GM23338 (cell line): Measurements from ENCODE around the gene ZBTB5.

Source experiments
- CREB1 ChIP-seq: fragments of 250-450 bp; sonication (Bioruptor Pico); IDR thresholded peaks from 2 replicates; pipeline ENCODE4 v1.5.0; 2020; ENCODE audit warnings: low read depth, mild to moderate bottlenecking, moderate library complexity
- EZH2 ChIP-seq: fragments of 200-600 bp; sonication (generic); IDR thresholded peaks from one replicate; pipeline ENCODE4 v1.8.0; 2017; ENCODE audit warnings: antibody characterized with exemption, mild to moderate bottlenecking, low read depth; ENCODE audit not compliant: unreplicated experiment
- EZH2phosphoT487 ChIP-seq: fragments of 200-600 bp; sonication (generic); IDR thresholded peaks from one replicate; pipeline ENCODE4 v1.8.1; 2018; ENCODE audit warnings: antibody characterized with exemption; ENCODE audit not compliant: unreplicated experiment
- JUNB ChIP-seq: IDR thresholded peaks from one replicate; pipeline ENCODE4 v1.6.1; 2016; ENCODE audit warnings: antibody characterized with exemption; ENCODE audit not compliant: unreplicated experiment
- POLR2AphosphoS5 ChIP-seq: IDR thresholded peaks from 2 replicates; pipeline ENCODE4 v1.6.1; 2016; ENCODE audit warnings: antibody characterized with exemption, low read depth
- STAT1 ChIP-seq: IDR thresholded peaks from one replicate; pipeline ENCODE4 v1.6.1; 2016; ENCODE audit warnings: antibody characterized with exemption; ENCODE audit not compliant: unreplicated experiment
- ZNF331 ChIP-seq: fragments of 250-450 bp; sonication (Bioruptor Pico); IDR thresholded peaks from 2 replicates; pipeline ENCODE4 v1.5.0; 2020; ENCODE audit warnings: low read depth, mild to moderate bottlenecking, moderate library complexity
- TF ChIP-seq, protein P1 (sequence below), 2 experiments: fragments of 200-600 bp in 1 of 2; sonication (generic) in 1 of 2; conservative IDR thresholded peaks; 2 replicates each; pipeline versions ENCODE4 v1.5.1 to v1.6.1; 2016 to 2017; ENCODE audit warnings: antibody characterized with exemption in 2 of 2, low read depth in 2 of 2, mild to moderate bottlenecking in 2 of 2, moderate library complexity in 1 of 2
- TF ChIP-seq, protein P2 (sequence below): IDR thresholded peaks from one replicate; pipeline ENCODE4 v1.6.1; 2018; ENCODE audit warnings: antibody characterized with exemption; ENCODE audit not compliant: unreplicated experiment

DNA sequence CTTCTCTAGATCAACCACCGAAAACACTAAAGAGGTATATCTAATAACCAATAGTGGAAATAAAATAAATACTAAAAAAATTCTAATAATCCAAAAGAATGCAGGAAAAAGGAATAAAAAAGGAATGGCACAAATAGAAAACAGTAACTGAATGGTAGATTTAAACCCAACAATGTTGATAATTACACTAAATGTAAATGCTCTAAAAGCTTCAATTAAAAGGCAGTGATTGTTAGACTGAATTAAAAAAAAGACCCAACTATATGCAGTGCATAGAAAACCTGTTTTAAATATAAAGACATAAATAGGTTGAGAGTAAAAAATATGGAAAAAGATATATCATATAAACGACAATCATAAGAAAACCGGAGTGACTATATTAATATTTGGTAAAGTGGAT is 9.2 kb upstream of the ZBTB5 start:
- TF ChIP-seq, protein P1, sequence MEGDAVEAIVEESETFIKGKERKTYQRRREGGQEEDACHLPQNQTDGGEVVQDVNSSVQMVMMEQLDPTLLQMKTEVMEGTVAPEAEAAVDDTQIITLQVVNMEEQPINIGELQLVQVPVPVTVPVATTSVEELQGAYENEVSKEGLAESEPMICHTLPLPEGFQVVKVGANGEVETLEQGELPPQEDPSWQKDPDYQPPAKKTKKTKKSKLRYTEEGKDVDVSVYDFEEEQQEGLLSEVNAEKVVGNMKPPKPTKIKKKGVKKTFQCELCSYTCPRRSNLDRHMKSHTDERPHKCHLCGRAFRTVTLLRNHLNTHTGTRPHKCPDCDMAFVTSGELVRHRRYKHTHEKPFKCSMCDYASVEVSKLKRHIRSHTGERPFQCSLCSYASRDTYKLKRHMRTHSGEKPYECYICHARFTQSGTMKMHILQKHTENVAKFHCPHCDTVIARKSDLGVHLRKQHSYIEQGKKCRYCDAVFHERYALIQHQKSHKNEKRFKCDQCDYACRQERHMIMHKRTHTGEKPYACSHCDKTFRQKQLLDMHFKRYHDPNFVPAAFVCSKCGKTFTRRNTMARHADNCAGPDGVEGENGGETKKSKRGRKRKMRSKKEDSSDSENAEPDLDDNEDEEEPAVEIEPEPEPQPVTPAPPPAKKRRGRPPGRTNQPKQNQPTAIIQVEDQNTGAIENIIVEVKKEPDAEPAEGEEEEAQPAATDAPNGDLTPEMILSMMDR (conservative IDR thresholded peaks at IDR 0.05; ENCODE audit: low read depth in 2 of 2) = no peak
- TF ChIP-seq POLR2AphosphoS5 (no peak), JUNB (no peak), EZH2 (no peak), CREB1 (CRISPR knock-in tag) (no peak), STAT1 (no peak), EZH2phosphoT487 (no peak), ZNF331 (CRISPR knock-in tag) (no peak)
- TF ChIP-seq, protein P2, sequence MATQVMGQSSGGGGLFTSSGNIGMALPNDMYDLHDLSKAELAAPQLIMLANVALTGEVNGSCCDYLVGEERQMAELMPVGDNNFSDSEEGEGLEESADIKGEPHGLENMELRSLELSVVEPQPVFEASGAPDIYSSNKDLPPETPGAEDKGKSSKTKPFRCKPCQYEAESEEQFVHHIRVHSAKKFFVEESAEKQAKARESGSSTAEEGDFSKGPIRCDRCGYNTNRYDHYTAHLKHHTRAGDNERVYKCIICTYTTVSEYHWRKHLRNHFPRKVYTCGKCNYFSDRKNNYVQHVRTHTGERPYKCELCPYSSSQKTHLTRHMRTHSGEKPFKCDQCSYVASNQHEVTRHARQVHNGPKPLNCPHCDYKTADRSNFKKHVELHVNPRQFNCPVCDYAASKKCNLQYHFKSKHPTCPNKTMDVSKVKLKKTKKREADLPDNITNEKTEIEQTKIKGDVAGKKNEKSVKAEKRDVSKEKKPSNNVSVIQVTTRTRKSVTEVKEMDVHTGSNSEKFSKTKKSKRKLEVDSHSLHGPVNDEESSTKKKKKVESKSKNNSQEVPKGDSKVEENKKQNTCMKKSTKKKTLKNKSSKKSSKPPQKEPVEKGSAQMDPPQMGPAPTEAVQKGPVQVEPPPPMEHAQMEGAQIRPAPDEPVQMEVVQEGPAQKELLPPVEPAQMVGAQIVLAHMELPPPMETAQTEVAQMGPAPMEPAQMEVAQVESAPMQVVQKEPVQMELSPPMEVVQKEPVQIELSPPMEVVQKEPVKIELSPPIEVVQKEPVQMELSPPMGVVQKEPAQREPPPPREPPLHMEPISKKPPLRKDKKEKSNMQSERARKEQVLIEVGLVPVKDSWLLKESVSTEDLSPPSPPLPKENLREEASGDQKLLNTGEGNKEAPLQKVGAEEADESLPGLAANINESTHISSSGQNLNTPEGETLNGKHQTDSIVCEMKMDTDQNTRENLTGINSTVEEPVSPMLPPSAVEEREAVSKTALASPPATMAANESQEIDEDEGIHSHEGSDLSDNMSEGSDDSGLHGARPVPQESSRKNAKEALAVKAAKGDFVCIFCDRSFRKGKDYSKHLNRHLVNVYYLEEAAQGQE = no peak
